Keratinocyte (primary cell): Measurements from ENCODE around the gene CMBL.

Experiments
- EZH2 ChIP-seq: IDR thresholded peaks from one replicate; pipeline ENCODE4 v1.6.1; 2012; ENCODE audit warnings: inconsistent platforms, mild to moderate bottlenecking, low read length, moderate library complexity
- TF ChIP-seq, protein P1 (sequence below), 3 experiments: IDR thresholded peaks in 1 of 3; conservative IDR thresholded peaks in 1 of 3; optimal IDR thresholded peaks in 1 of 3; 2 replicates in 2 of 3; 3 replicates in 1 of 3; pipeline versions ENCODE3 to v1.5.1; 2011; ENCODE audit warnings: low read length in 3 of 3, mild to moderate bottlenecking in 3 of 3, moderate library complexity in 2 of 3, control low read depth in 1 of 3, inconsistent platforms in 1 of 3; ENCODE audit not compliant: insufficient read depth in 2 of 3; ENCODE audit errors: extremely low read depth in 1 of 3

- TF ChIP-seq, protein P1, sequence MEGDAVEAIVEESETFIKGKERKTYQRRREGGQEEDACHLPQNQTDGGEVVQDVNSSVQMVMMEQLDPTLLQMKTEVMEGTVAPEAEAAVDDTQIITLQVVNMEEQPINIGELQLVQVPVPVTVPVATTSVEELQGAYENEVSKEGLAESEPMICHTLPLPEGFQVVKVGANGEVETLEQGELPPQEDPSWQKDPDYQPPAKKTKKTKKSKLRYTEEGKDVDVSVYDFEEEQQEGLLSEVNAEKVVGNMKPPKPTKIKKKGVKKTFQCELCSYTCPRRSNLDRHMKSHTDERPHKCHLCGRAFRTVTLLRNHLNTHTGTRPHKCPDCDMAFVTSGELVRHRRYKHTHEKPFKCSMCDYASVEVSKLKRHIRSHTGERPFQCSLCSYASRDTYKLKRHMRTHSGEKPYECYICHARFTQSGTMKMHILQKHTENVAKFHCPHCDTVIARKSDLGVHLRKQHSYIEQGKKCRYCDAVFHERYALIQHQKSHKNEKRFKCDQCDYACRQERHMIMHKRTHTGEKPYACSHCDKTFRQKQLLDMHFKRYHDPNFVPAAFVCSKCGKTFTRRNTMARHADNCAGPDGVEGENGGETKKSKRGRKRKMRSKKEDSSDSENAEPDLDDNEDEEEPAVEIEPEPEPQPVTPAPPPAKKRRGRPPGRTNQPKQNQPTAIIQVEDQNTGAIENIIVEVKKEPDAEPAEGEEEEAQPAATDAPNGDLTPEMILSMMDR (optimal IDR thresholded peaks at IDR 0.05 in 1 of 3, IDR thresholded peaks at IDR 0.05 in 1 of 3, conservative IDR thresholded peaks at IDR 0.05 in 1 of 3; ENCODE audit: extremely low read depth in 1 of 3, insufficient read depth in 2 of 3, low read length in 3 of 3) = no peak
- no peak for TF ChIP-seq EZH2
Measured at GRCh38 chr5:10334831-10335230, 27.1 kb upstream of the CMBL start.
